Heart left ventricle (tissue), 13 donors: ENCODE results near the gene POLR3GL.
"Not testable (repeated sequence)": the region's sequence is repeated elsewhere in the genome, so short reads cannot be mapped to it uniquely, and the experiment has no call there.

Source experiments
- POLR2A ChIP-seq, 2 donors: fragments of 450-650 bp; IDR thresholded peaks; one replicate each; pipeline ENCODE4 v1.6.1; 2017; ENCODE audit warnings: antibody characterized with exemption in 2 of 2, mild to moderate bottlenecking in 2 of 2, moderate library complexity in 2 of 2
- TF ChIP-seq, protein P1 (sequence below), 12 donors: fragments of 200-600 bp; sonication (generic) in 4 of 12; IDR thresholded peaks; one replicate each; pipeline versions ENCODE4 v1.5.0 to v1.8.0; 2018 to 2022; ENCODE audit warnings: antibody characterized with exemption in 12 of 12, mild to moderate bottlenecking in 5 of 12
- donor health status: ischemic (EF 13 %, LVEDD 7.1; RV severe dilation, severe dysfunction).
- donor health status: DM: no; HTN: yes; CAD: no.
- donor health status: DM: no; HTN: no; CAD: no.
- donor health status: ischemic (EF 25% LVEDD 6.9; RV normal size, moderate dysfunction).
- donor health status: ischemic (EF 25% LVEDD 5.7; RV mildly dilated, moderate dysfunction).
- donor health status: ischemic (EF 35%, LVEDD 5.7; RV mildly dilated, moderate dysfunction).
- donor health status: nonischemic (EF 11% LVEDD 7.7; RV severe dilation, severe dysfunction).
- donor health status: DM: yes; HTN: yes; CAD: no.
- donor health status: PGD.
- donor health status: ischemic (EF 29% LVEDD 5.4; RV normal size, mild dysfunction).
- donor health status: nonischemic (EF 23%, LVEDD 6.1; RV moderate dilation, normal function).

- not testable (repeated sequence) for TF ChIP-seq POLR2A (IDR thresholded peaks at IDR 0.05)
- TF ChIP-seq, protein P1, sequence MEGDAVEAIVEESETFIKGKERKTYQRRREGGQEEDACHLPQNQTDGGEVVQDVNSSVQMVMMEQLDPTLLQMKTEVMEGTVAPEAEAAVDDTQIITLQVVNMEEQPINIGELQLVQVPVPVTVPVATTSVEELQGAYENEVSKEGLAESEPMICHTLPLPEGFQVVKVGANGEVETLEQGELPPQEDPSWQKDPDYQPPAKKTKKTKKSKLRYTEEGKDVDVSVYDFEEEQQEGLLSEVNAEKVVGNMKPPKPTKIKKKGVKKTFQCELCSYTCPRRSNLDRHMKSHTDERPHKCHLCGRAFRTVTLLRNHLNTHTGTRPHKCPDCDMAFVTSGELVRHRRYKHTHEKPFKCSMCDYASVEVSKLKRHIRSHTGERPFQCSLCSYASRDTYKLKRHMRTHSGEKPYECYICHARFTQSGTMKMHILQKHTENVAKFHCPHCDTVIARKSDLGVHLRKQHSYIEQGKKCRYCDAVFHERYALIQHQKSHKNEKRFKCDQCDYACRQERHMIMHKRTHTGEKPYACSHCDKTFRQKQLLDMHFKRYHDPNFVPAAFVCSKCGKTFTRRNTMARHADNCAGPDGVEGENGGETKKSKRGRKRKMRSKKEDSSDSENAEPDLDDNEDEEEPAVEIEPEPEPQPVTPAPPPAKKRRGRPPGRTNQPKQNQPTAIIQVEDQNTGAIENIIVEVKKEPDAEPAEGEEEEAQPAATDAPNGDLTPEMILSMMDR (IDR thresholded peaks at IDR 0.05), result not testable (repeated sequence)
These were observed 62.2 kb downstream of the POLR3GL start for GRCh38 chr1:146026650-146027049.
